GM19324 (cell line): Measurements from ENCODE around the gene ABR.
"Not testable (repeated sequence)": the region's sequence is repeated elsewhere in the genome, so short reads cannot be mapped to it uniquely, and the experiment has no call there.

Experiments used
- ATAC-seq: cut with Tn5 transposase; IDR thresholded peaks from one replicate; pipeline ENCODE4 v1.9.1; 2021; ENCODE audit warnings: mild to moderate bottlenecking, moderate library complexity; ENCODE audit not compliant: unreplicated experiment, low FRiP score

The ABR gene

DNA sequence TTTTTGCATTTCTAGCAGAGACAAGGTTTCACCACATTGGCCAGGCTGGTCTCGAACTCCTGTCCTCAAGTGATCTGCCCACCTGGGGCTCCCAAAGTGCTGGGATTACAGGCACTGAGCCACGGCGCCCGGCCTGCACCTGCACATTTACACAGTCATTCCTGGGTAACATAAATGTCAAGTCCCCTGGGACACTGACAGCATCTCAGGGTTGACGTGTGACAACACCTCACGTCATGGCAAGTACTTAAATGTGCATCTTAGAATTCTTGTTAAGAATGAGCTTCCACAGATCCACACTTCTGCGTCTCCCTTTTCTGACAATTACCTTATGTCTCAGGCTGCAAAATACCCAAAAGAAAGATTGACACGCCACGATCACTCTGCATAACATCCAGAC is 80.5 kb downstream of the ABR start:
- no peak for ATAC-seq

- ATAC-seq, result not testable (repeated sequence)
Measured at GRCh38 chr17:1097972-1098744, 81.6 kb downstream of the ABR start.

DNA sequence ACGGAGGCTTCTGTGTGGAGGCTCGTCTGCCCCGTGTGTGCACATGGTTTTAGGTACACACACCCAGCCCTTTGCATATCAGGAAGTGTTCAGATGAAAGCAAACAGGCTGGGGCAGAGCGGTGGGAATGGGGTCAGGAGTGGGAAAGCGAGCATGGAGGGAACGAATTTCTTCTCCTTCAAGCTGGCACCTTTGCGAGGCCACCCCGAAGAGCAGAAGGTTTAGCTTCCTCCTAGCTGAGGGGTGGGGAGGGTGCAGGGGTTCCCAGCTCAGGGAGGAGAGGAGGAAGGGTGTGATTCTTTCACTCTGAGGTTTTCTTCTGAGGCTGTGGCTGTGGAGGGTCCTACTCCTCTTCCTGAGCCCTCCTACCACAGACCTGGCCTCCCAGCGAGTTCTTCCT is 83.6 kb downstream of the ABR start:
- no peak for ATAC-seq

DNA sequence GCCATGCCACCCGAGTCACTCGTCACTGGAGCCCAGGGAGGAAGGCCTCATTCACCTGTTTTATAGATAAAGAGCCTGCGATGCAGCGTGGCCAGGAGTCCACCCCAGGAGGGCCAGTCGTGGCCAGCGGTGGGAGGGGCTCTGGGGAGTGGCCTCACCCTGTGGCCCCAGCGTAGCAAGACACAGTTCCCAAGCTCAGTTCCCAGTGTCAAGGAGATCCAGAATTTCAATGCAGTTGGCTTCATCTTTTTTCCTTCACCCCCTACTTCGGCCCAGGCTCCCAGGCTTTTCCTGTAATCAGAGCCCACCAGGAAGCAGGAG is 84.0 kb downstream of the ABR start:
- ATAC-seq, result no peak

DNA sequence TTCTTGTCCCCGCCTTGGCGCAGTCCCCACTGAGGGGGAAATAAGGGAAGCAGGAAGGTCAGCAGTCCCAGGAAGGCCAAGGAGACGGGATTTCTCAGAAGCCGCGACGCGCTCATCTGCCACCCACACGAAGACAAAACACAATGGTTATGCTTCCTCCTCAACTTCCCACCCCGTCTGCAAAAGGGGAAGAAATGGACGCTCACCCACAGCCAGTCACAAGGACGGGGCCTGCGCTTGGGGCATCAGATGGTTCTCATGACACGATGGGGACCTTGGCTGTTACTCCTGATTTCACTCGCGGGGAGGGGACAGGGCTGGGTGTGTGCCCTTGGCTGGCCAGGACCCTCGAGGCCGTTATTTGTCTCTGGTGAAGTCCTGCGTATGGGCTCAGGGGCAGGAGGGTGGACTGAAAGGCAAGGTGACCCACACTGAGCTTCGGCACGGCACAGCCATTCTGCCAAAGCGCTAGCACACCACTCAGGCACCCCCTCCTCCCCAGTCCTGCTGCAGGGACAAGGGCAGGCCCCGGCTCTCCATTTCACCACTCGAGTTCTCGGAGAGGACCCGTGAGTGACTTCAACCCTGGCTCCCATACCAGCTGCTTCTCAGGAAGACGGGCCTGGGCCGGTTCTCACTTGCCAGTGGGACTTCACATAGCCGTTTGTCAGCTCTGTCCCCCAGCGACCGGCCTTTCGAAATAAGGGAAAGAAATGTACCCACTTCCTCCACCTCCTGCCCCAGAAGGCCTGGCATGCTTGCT is 84.5 kb downstream of the ABR start:
- ATAC-seq, result no peak

DNA sequence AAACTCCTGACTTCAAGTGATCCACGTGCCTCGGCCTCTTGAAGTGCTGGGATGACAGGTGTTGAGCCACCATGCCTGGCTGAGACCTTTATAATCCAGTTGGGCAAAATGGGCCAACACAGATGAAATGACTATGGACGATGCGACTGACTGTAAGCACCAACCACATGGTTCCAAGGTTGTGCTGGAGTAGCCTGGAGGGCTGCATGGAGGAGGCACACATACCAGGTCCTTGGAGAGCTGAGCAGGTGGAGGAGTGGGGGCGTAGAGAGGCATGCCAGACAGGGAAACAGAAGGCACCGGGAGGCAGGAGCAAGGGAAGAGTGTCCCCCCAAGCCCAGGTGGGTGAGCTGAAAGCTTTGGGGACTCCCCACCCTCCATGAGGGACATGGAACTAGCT is 85.2 kb downstream of the ABR start:
- no peak for ATAC-seq

GRCh38 chr17:1091900-1092299 is 87.9 kb downstream of the ABR start:
- no peak for ATAC-seq

- no peak for ATAC-seq
Measured at GRCh38 chr17:1091190-1091534, 88.6 kb downstream of the ABR start.

DNA sequence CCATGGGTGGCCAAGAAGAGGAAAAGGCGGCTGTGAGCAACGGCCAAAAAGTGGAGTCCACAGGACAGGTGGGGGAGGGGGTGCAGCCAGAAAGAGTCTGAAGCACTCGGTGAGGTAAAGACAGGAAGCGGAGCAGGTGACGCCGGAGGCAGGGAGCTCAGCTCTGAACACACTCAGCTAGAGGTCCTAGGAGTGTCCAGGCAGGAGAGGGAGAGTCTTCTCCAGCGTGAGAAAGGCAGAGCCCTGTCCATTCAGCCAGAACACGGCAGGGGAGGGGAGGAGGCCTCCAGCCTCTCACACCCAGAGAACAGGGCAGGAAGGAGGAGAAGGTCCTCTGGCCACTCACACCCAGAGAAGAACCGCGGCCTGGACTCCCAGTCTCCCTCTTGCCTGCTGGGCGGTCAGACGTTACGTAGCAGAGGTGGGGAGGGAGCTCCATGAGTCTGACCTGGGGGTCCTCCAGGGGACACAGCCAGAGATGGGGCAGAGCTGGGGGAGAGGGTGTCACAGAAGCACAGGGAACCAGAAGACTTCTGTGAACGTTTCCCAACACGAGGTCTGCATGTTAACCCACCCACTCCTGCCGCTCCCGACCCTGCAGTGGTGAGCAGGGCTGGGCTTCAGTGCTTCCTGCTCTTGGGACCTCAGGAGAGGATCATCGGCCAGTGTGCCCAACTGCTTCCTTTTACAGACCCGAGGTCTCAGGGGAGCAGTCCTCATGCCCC is 89.2 kb downstream of the ABR start:
- no peak for ATAC-seq

DNA sequence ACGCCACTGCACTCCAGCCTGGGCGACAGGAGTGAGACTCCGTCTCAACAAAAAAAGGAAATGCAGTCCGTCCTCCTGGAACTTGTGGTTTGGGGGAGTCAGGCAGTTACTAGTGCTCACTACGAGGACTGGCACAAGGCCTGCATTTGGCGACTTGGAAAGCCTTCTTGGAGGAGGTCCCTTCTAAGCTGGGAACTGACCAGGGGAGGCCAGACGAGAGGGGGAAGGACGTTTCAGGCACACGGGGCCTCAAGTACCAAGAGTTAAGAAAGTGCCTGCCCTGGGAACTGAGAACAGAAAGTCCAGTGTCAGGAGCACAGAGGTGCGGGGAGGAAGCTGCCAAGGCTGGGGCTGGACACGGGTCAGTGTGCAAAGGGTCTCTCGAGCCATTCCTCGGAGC is 89.9 kb downstream of the ABR start:
- no peak for ATAC-seq

DNA sequence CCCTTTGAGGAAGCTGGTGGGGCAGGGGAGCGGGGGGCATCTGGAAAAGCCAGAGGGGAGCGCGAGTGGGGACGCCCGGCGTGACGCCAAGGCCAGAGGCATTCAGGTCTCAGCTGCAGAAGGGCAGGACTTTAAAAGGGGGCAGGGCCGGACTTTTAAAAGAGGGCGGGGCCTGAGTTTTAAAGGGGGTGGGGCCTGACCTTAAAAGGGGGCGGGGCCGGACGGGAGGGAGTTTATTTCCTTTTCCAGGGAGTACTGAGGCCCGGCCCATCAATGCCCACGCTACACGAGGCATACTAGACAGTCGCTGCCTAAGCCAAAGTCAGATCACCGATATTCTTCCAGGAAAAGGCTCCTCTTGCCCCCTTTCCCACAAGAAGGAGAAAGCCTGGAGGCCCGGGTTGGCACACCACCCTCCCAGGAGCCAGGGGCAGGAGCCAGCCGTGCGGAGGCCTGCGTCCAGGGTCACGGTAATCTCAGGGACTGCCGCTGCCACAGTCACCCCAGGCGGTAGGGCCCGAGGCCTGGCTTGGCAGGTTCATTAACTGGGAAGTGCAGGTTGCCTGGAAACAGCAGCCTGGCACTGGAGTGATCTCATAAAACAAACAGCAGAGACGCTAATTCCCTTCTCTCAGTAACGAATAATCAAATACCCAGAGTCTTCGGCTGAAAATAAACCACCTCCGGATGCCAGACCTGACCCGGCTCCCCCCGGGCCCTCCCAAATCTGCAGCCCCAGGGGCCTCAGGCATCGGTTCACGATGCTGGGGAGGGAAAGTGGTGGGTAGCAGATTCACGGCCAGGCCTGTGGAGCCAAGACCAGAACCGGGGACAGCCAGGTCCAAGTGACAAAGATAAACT is 92.2 kb downstream of the ABR start:
- no peak for ATAC-seq

DNA sequence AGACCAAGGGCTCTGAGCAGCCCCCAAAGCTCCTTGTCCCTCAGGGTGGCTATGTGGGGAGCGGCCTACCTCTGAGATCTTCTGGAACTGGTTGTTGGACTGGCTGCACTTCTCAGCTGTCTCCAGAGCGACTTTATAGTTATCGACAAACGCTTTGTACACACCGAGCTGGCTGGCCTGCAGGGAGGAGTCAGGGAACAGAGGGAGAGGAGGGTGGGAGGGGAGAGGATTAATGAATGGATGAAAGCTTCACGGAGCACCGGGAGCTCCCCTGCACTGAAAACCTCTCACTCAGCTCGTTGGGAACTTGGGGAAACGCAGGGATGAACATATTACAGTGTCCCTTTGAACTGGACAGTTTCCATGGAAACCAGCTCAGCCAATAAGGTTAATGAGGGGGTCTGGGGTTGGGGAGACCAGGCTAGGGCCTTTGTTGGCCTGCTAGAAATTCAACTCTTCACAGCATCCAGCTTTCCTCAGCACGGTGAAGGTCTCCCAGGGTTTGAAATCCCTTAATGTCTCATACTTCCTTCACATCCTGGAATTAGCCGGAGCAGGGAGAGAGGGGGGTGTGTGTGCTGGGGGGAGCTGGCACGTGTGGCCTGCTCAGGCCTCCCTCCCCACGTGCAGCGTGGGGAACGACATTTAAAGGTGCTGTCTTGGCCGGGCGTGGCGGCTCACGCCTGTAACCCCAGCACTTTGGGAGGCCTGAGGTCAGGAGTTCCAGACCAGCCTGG is 96.2 kb downstream of the ABR start:
- ATAC-seq, result no peak

GRCh38 chr17:1082579-1082978 is 97.2 kb downstream of the ABR start:
- ATAC-seq, result no peak

GRCh38 chr17:1078831-1079561 is 100.8 kb downstream of the ABR start:
- no peak for ATAC-seq

GRCh38 chr17:1077986-1078711 is 101.6 kb downstream of the ABR start:
- ATAC-seq, result no peak

DNA sequence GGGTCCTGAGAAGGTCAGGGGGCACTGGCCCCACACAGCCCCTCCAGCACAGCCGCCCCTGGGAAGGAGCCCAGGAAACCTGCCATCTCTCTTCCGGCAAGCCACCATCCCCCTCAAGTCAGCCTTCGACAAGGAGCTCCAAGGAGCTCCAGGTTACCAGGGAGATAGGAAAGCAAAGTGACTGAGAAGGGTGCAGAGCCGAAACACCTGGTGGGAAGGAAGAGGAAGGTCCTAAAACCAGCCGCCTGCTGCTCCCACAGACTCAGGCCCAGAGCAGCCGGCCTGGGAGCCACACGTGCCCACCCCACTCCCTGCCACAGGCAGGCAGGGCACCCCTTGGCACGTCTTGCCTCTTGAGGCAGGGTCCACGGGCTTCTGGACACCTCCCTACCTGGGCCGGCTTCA is 102.2 kb downstream of the ABR start:
- no peak for ATAC-seq

- no peak for ATAC-seq
Measured at GRCh38 chr17:1076982-1077302, 102.8 kb downstream of the ABR start.

DNA sequence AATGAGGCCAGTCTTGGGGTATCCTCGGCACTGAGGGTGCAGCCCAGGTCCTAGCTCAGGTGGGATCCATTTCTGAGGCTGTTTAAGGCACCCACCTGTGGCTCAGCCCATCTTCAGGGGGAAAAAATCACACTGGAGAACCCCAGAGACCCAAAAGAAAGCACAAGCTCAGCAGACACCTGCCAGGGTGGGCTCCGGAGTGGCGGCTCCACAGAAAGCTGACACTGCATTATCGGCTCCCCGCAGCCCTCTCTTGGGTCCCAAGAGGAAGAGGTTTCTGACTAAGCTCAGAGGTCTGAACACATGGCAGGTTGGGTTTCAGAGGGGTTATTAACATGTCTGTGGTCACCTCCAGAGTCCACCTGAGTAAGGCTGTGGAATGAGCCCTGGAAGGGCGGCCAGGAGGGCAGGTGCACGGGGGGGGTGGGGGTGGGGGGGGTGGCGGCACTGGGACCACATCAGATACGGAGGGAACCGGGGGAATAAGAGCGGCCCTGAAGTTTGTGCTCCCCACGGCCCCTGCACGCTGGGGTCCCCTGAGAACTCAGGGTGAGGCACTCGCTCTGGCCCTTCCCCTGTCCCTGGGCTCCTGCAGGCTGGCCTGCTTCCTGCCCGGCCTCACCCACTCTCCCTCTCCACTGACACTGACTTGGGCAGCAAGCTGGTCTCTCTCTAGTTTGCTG is 103.3 kb downstream of the ABR start:
- ATAC-seq, result no peak
